ENCODE data around the gene TTC38.
A peak's percentile ranks its signal among the peaks of the same experiment; 100 is the strongest.

TTC38 gene

DNA sequence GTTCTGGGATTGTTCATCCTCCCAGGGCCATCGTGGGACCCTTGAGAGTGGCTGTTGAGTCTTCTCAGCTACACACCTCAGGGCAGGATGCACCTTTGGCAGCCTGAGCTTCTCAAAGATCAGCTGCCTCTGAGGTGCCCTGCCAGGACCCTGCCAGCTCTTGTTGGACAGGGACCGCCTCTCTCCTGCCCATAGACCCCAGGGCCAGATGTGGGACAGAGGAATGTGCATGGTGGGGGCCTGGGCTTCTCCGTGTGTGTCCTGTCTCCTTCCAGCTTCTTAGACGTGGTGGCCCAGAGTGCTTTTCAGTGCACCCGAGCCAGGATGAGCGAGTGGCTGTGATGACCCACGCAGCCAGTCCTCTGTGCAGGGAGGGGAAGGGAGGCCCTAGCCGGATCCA, 61.8 kb downstream of the TTC38 start:
- DNase-seq (ENCODE audit: low spot score), result no peak

DNA sequence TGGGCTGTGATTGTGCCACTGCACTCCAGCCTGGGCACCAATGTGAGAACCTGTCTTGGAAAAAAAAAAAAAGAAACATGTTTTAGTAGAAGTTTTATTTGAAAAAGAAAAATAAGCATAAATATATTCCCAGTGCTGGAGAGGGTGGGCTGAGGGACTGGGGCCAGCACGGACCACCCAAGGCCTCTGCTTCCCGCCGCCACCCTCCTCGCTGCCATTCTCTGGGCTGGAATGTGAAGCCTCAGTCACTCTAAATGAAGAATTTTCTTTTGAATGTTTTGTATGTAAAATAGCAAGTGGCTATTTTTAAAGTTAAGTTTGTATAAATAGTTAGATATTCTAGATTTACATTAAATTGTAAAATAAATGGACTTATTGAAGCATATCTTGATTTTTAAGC, 62.6 kb downstream of the TTC38 start:
- no peak for DNase-seq (ENCODE audit: low spot score)

DNA sequence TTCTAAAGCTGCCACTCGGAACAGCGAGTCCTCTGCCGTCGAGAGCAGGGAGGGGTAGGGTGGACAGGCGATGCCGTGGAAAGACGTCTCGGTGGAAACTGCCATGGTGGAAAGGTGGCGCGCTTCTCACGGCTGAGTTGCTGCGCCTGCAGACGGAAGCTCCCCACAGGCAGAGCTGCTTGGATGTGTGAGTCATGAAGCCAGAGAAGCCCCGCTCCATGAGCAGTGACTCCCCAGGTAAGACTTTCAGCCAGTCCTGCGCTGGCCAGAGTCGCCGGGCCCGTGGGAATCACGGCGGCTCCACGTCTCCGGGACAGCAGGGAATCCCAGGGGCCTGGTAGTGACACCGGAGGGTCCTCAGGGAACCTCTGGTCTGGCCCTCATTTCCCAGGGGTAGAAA, 63.7 kb downstream of the TTC38 start:
- no peak for DNase-seq (ENCODE audit: low spot score)

DNA sequence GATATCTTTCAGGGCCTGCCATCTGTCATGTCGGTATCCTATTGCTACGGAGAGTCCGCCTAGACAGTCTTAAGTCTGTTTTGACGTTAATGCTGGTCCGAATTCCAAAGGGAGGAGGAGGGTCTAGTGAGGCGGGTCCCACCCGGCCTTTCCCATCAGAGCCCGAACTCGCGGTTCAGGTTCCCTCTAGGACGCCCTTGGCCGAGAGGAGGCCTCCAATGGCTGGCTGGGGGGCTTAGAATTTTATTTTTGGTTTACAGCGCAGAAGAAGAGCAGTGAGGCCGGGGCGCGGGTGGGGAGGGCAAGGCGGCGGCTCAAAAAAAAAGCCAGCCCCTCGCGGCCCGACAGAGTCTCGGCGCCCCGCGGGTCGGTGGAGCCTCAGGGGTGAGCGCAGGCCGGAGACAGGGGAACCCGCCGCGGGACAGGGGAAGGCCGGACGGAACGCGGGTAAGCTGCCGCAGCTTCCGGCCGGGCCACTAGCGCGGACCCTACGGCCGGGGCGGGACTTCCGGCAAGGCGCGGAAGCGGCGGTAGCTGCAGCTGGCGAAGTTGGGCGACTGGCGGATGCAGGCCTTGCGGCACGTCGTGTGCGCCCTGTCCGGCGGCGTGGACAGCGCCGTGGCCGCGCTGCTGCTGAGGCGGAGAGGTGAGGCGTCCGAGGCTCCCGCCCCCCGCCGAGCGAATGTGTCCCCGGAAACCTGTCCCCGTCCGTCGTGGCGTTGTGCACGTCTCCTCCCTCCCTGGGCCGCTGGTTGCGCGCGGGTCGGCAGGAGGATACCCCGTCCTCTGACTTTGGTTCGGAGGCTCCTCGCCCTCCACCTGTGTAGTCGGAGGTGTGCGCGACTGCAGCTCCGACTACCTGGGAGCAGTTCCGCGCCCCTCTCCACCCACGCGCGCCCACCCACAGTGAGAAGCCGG, 67.7 kb downstream of the TTC38 start, which contains the start of gene TRMU:
Gene TRMU, plus strand, starts transcription at position 514 of the 918 bp plus-strand sequence. Its CDS starts 51 bp downstream, at position 565.
- DNase-seq (ENCODE audit: low spot score), result peak; percentile 85

DNA sequence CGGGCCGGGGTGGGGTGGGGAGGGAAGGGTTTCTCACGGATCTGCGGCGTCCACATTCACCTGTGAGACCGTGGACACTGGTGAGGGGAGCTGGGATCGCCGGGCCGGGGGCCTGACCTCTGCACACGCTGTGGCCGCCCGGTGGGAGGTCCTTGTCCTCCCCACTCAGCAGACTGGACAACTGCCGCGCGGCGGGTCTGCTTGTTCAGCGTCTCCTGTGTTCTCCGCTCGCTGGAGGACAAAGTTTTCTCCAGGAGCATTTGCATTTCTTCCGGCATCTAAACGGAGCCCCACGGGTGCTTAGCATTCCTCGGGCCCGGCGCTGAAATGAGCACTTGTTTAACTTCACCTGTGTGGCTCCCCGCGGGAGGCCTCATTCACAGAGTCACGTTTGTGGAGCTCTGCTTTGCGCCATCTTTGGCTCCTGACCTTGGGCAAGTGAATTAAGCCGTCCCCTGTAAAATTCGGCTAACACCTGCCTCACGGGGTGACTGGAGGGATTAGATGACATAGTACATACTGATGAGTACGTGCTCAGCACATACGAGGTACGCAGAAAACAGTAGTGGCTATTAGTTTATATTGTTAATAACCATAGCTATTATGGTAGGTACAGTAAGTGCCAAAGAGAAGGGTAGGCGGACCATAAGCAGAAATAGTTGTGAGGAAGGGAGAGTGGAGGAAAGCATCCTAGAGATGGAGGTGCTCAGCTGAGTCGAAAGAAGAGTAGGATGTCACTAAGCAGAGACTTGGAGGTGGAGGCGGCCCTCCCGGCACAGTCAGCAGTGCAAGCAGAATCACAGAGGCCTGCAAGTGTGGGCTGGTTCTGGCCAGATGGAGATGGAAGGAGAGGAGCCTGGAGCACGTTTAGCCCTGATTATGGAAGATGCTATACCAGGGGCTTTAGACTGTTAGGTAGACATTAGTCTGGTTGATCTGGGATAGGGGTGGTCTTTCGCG, 68.6 kb downstream of the TTC38 start:
- no peak for DNase-seq (ENCODE audit: low spot score)

GRCh38 chr22:46337870-46338269, 70.1 kb downstream of the TTC38 start:
- DNase-seq (ENCODE audit: low spot score), result no peak

- DNase-seq (ENCODE audit: low spot score), result no peak
Observed at GRCh38 chr22:46338636-46339035, 70.8 kb downstream of the TTC38 start.

DNA sequence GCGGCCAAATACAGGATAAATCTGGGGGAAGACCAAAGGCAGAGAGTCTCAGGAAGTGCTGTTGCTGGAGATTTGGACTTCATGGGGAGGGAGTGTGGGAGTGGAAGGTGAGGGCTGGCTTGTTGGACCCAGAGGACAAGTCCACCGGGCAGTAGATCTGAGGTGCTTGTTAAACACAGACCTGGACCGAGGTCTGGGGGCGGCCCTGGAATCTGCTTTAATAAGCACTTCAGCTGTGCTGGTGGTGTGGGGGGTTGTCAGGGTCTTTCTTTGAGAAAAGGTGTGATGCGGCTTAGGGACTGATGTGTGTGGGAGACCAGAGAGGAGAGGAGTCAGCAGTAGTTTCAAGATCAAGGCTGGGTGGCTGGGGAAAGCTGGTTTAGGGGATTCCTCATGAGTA, 72.1 kb downstream of the TTC38 start:
- DNase-seq (ENCODE audit: low spot score), result no peak

DNA sequence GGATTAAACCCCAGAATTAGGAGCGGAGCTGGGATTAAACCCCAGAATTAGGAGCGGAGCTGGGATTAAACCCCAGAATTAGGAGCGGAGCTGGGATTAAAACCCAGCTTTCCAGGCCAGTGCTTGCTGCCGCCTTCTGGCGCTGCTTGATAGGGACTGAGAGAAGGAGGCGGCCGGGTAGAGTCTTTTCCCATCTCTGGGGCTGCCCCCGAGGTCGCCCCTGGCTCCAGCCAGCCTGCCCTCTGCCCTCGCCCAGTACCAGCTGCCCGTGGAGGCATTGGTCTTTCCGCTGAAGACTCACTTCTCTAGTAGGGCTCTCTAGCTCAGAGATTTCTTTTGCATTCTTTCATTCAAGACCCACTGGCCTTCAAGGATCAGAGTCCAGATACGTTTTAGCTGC, 72.9 kb downstream of the TTC38 start:
- no peak for DNase-seq (ENCODE audit: low spot score)

Measured in globus pallidus (tissue), 1 donor.